Sciatic nerve (tissue), 2 donors: Measurements from ENCODE around the gene LDLRAD4. TPM values are rescaled to one million over a fixed set of nuclear protein-coding genes. Genes with fewer than 3 reads are reported as not detected.

Experiments
- ATAC-seq: fragments of 200-7000 bp; cut with Tn5 transposase; one replicate; pipeline ENCODE4 v1.9.1; 2020; ENCODE audit warnings: mild to moderate bottlenecking, moderate library complexity
- DNase-seq: peaks from one replicate; pipeline ENCODE4 v3.0.0-alpha.2; 2020; ENCODE audit warnings: low spot score
- intact Hi-C: fragments of 100-400 bp; cut with DNase I; formaldehyde crosslinking; loops from one replicate; pipeline ENCODE4 v1.14.2; 2022
- total RNA-seq: library from RNA; stranded (reverse); fragmentation: NEBNext Ultra II Directional; extraction: Animal tissue kit (Norgen Biotek cat#: 25700); gene quantifications from one replicate; pipeline ENCODE4 v1.2.1, GENCODE V29; 2021
- donor health status: DM: no; HTN: no; CAD: no.
- donor health status: DM: no; HTN: no; CAD: no.

LDLRAD4 gene
- total RNA-seq, 1 donor from 2014 or later, result 27.1 TPM

GRCh38 chr18:13441736-13442135 lies 223.2 kb downstream of the LDLRAD4 start:
- ATAC-seq (no peak), DNase-seq (no peak)
- intact Hi-C loops, result no loop called here

- intact Hi-C loops, result no loop called here
- ATAC-seq (no peak), DNase-seq (no peak)
Observed at GRCh38 chr18:13442451-13442850, 223.9 kb downstream of the LDLRAD4 start.

GRCh38 chr18:13443552-13443951 lies 225.0 kb downstream of the LDLRAD4 start:
- DNase-seq (no peak), ATAC-seq (no peak)
- intact Hi-C loops, result no loop called here

- DNase-seq, result no peak
- intact Hi-C loops, result no loop called here
- no peak for ATAC-seq
Observed at GRCh38 chr18:13444430-13445240, 226.1 kb downstream of the LDLRAD4 start.

GRCh38 chr18:13445241-13445897 lies 226.8 kb downstream of the LDLRAD4 start:
- DNase-seq (no peak), ATAC-seq (no peak)
- intact Hi-C loops, result no loop called here

- ATAC-seq, result no peak
- no peak for DNase-seq
- intact Hi-C loops, result no loop called here
Observed at GRCh38 chr18:13446024-13446423, 227.5 kb downstream of the LDLRAD4 start.

- intact Hi-C loops, result no loop called here
- peak; percentile 25 for ATAC-seq
- no peak for DNase-seq
Observed at GRCh38 chr18:13446610-13447461, 228.3 kb downstream of the LDLRAD4 start.

- DNase-seq (no peak), ATAC-seq (peak; percentile 59)
- intact Hi-C loops, result no loop called here
Observed at GRCh38 chr18:13447621-13448334, 229.2 kb downstream of the LDLRAD4 start.

- intact Hi-C loops, result no loop called here
- no peak for ATAC-seq
- no peak for DNase-seq
Observed at GRCh38 chr18:13448335-13448795, 229.8 kb downstream of the LDLRAD4 start.

GRCh38 chr18:13449651-13450050 lies 231.1 kb downstream of the LDLRAD4 start:
- no peak for DNase-seq
- intact Hi-C loops, result no loop called here

GRCh38 chr18:13450289-13451212 lies 232.0 kb downstream of the LDLRAD4 start:
- intact Hi-C loops, result no loop called here
- no peak for DNase-seq
- no peak for ATAC-seq

More at GRCh38 chr18:13449651-13450050, 231.1 kb downstream of the LDLRAD4 start:
- no peak for ATAC-seq

GRCh38 chr18:13451213-13451540 lies 232.6 kb downstream of the LDLRAD4 start:
- DNase-seq (no peak), ATAC-seq (no peak)
- intact Hi-C loops, result no loop called here

GRCh38 chr18:13451661-13452387 lies 233.3 kb downstream of the LDLRAD4 start:
- ATAC-seq, result peak; percentile 44
- intact Hi-C loops, result no loop called here
- no peak for DNase-seq

GRCh38 chr18:13452388-13452811 lies 233.8 kb downstream of the LDLRAD4 start:
- DNase-seq (no peak), ATAC-seq (peak; percentile 65)
- intact Hi-C loops, result no loop called here

GRCh38 chr18:13452871-13453680 lies 234.5 kb downstream of the LDLRAD4 start:
- ATAC-seq (no peak), DNase-seq (no peak)
- intact Hi-C loops, result no loop called here

- intact Hi-C loops, result no loop called here
- DNase-seq (no peak), ATAC-seq (no peak)
Observed at GRCh38 chr18:13453714-13454113, 235.2 kb downstream of the LDLRAD4 start.
